ENCODE results near the gene FPGS. TPM values are rescaled to one million over a fixed set of nuclear protein-coding genes. Genes with fewer than 3 reads are reported as not detected.

The FPGS gene
- polyA plus RNA-seq, 1 of the 3 experiments (the other 2 are of a cell fraction), result 82.7 TPM

DNA sequence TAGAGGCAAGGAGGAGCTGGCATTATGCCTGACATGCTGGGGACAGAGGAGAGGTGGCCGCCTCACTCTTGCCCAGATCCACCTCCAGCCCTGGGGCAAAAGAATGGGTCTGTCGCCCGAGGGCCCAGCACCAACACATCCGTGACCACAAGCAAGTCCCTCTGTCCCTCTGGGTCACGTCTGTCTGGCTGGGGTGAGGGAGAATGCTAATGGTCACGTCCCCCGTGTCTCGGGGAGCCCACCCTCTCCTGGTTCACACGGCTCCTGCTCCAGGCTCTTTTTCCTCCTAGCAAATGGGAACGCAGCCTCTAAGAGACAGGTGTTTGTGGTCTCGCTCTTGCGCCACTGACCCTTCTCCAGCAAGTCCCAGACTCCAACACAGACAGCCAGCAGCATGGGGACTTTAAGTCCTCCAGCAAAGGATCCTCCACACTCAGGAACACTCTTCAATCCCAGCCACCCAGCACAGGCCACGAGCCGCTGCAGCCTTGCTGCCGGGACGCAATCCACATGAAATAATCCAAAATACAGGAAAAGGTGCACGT is 47.7 kb downstream of the FPGS start:
- Histone ChIP-seq H3K9me2 (no peaks in the 10 kb centered on the region), H3K79me2 (ENCODE audit: insufficient read depth) (peaks cover 81% of the 10 kb centered on the region), H3K27me3 (ENCODE audit: insufficient read depth) (no peaks in the 10 kb centered on the region), H3K4me1 (ENCODE audit: control insufficient read depth in 1 of 2, insufficient read depth in 2 of 2, low read depth in 1 of 2, low read length in 1 of 2) (peaks cover 10 to 28% of the 10 kb centered on the region in 2 experiments; a peak in 2 of 4 replicates), H3K4me2 (no peak overlapping the region), H3F3A (replicated peaks; ENCODE audit: insufficient read depth) (no peaks in the 10 kb centered on the region), H3K4me3 (ENCODE audit: low read depth in 2 of 2, low read length in 1 of 2) (no peak overlapping the region), H3K36me3 (replicated peaks in 1 of 2; ENCODE audit: control insufficient read depth in 1 of 2, insufficient read depth in 2 of 2, low read length in 1 of 2) (peaks cover 0 to 17% of the 10 kb centered on the region in 2 experiments), H2AFZ (ENCODE audit: low read depth) (no peak overlapping the region), H3K9ac (no peak overlapping the region), H4K20me1 (ENCODE audit: insufficient read depth) (no peaks in the 10 kb centered on the region), H3K27ac (ENCODE audit: low read depth in 2 of 2, low read length in 1 of 2) (no peak overlapping the region), H3K9me3 (peaks cover 7% of the 10 kb centered on the region; the same call in 1 of the 2 replicates)
- DNase-seq, result no peak
- POLR2A ChIA-PET, result interaction anchor here (0.6 kb wide), 1 partner anchor 25 kb away, joined by 3 read pairs; no protein-coding TSS in a partner anchor
- WGBS (ENCODE audit: low lambda C conversion rate), result 89% methylated on average over 12 of the region's 17 CpGs
- TF ChIP-seq RFX5 (IDR thresholded peaks at IDR 0.05; ENCODE audit: low read length) (no peak), MXI1 (IDR thresholded peaks at IDR 0.05; ENCODE audit: low read depth, low read length) (no peak)
- CTCF ChIA-PET, result no interaction called here

DNA sequence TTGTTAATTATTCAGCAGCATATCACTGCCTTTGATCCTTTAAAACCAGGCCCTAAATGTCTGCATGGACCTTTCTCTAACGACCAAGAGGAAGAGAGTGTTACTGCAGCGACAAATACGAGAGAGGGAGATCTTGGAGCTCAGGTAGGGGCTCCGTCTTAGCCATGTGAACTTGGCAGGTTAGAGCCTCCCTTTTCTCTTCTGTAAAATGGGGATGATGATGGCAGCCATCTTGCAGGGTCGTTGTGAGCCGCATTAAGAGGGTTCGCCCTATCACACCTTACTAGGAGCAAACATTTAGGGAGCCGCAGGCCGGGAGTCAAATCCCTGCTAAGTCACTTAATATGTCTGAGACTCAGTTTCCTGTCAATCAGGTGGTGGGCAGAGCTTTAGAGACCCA is 50.1 kb downstream of the FPGS start:
- 96% methylated on average over 7 of the region's 9 CpGs for WGBS (ENCODE audit: low lambda C conversion rate)
- POLR2A ChIA-PET, result no interaction called here
- Histone ChIP-seq H3K9me3 (peaks cover 7% of the 10 kb centered on the region; the same call in 1 of the 2 replicates), H3K27ac (ENCODE audit: low read depth in 2 of 2, low read length in 1 of 2) (no peak overlapping the region), H3K79me2 (ENCODE audit: insufficient read depth) (peaks cover 64% of the 10 kb centered on the region), H3K27me3 (ENCODE audit: insufficient read depth) (no peaks in the 10 kb centered on the region), H3K4me2 (peak overlapping the region; percentile 96), H3K9me2 (no peaks in the 10 kb centered on the region), H3F3A (replicated peaks; ENCODE audit: insufficient read depth) (no peaks in the 10 kb centered on the region), H3K36me3 (replicated peaks in 1 of 2; ENCODE audit: control insufficient read depth in 1 of 2, insufficient read depth in 2 of 2, low read length in 1 of 2) (peaks cover 0 to 17% of the 10 kb centered on the region in 2 experiments), H2AFZ (ENCODE audit: low read depth) (no peak overlapping the region), H3K9ac (peak overlapping the region; percentile 70; the same call in 1 of the 2 replicates), H3K4me3 (ENCODE audit: low read depth in 2 of 2, low read length in 1 of 2) (peak overlapping the region in 1 of 2 experiments; percentile 81; a peak in 1 of 4 replicates), H4K20me1 (ENCODE audit: insufficient read depth) (no peaks in the 10 kb centered on the region), H3K4me1 (ENCODE audit: control insufficient read depth in 1 of 2, insufficient read depth in 2 of 2, low read depth in 1 of 2, low read length in 1 of 2) (peaks cover 6 to 22% of the 10 kb centered on the region in 2 experiments; a peak in 2 of 4 replicates)
- no peak for DNase-seq
- CTCF ChIA-PET, result interaction anchor here (0.7 to 10.9 kb wide), 10 partner anchors 10 to 266 kb away, joined by 3 to 116 read pairs (median 5); partner anchors contain the start of gene TOR2A
- TF ChIP-seq RFX5 (IDR thresholded peaks at IDR 0.05; ENCODE audit: low read length) (no peak), SMC3 (IDR thresholded peaks at IDR 0.05; ENCODE audit: low read depth, low read length) (no peak), MEF2A (IDR thresholded peaks at IDR 0.05; ENCODE audit: borderline replicate concordance, low read depth) (no peak), EP300 (IDR thresholded peaks at IDR 0.05; ENCODE audit: borderline replicate concordance in 1 of 2, low read depth in 1 of 2, low read length in 1 of 2) (no peak), FOXJ3 (CRISPR knock-in tag; IDR thresholded peaks at IDR 0.05) (no peak), TAF1 (IDR thresholded peaks at IDR 0.05; ENCODE audit: borderline replicate concordance, low read depth, low read length) (no peak), RCOR1 (IDR thresholded peaks at IDR 0.05; ENCODE audit: low read length) (no peak), EZH2phosphoT487 (IDR thresholded peaks at IDR 0.05; ENCODE audit: borderline replicate concordance, low read depth) (no peak), NRF1 (IDR thresholded peaks at IDR 0.05; ENCODE audit: low read depth, low read length) (no peak), FOSL2 (IDR thresholded peaks at IDR 0.05; ENCODE audit: borderline replicate concordance, low read depth) (no peak), JUND (IDR thresholded peaks at IDR 0.05) (no peak), RXRA (IDR thresholded peaks at IDR 0.05; ENCODE audit: borderline replicate concordance, low read depth) (no peak), GATA2 (CRISPR knock-in tag; IDR thresholded peaks at IDR 0.05) (no peak), TEAD4 (IDR thresholded peaks at IDR 0.05; ENCODE audit: borderline replicate concordance, insufficient read depth) (no peak)
- TF ChIP-seq, protein P1, sequence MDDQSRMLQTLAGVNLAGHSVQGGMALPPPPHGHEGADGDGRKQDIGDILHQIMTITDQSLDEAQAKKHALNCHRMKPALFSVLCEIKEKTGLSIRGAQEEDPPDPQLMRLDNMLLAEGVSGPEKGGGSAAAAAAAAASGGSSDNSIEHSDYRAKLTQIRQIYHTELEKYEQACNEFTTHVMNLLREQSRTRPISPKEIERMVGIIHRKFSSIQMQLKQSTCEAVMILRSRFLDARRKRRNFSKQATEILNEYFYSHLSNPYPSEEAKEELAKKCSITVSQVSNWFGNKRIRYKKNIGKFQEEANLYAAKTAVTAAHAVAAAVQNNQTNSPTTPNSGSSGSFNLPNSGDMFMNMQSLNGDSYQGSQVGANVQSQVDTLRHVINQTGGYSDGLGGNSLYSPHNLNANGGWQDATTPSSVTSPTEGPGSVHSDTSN (IDR thresholded peaks at IDR 0.05), result no peak
- TF ChIP-seq, protein P2, sequence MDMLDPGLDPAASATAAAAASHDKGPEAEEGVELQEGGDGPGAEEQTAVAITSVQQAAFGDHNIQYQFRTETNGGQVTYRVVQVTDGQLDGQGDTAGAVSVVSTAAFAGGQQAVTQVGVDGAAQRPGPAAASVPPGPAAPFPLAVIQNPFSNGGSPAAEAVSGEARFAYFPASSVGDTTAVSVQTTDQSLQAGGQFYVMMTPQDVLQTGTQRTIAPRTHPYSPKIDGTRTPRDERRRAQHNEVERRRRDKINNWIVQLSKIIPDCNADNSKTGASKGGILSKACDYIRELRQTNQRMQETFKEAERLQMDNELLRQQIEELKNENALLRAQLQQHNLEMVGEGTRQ (IDR thresholded peaks at IDR 0.05; ENCODE audit: borderline replicate concordance, low read depth, low read length), result no peak
- TF ChIP-seq, protein P3, sequence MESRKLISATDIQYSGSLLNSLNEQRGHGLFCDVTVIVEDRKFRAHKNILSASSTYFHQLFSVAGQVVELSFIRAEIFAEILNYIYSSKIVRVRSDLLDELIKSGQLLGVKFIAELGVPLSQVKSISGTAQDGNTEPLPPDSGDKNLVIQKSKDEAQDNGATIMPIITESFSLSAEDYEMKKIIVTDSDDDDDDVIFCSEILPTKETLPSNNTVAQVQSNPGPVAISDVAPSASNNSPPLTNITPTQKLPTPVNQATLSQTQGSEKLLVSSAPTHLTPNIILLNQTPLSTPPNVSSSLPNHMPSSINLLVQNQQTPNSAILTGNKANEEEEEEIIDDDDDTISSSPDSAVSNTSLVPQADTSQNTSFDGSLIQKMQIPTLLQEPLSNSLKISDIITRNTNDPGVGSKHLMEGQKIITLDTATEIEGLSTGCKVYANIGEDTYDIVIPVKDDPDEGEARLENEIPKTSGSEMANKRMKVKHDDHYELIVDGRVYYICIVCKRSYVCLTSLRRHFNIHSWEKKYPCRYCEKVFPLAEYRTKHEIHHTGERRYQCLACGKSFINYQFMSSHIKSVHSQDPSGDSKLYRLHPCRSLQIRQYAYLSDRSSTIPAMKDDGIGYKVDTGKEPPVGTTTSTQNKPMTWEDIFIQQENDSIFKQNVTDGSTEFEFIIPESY (IDR thresholded peaks at IDR 0.05; ENCODE audit: borderline replicate concordance, low read depth), result no peak
- TF ChIP-seq, protein P4, sequence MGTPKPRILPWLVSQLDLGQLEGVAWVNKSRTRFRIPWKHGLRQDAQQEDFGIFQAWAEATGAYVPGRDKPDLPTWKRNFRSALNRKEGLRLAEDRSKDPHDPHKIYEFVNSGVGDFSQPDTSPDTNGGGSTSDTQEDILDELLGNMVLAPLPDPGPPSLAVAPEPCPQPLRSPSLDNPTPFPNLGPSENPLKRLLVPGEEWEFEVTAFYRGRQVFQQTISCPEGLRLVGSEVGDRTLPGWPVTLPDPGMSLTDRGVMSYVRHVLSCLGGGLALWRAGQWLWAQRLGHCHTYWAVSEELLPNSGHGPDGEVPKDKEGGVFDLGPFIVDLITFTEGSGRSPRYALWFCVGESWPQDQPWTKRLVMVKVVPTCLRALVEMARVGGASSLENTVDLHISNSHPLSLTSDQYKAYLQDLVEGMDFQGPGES (IDR thresholded peaks at IDR 0.05; ENCODE audit: low read depth, low read length), result no peak
- TF ChIP-seq, protein P5, sequence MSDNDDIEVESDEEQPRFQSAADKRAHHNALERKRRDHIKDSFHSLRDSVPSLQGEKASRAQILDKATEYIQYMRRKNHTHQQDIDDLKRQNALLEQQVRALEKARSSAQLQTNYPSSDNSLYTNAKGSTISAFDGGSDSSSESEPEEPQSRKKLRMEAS (IDR thresholded peaks at IDR 0.05; ENCODE audit: low read depth), result no peak
